Central memory CD4-positive, alpha-beta T cell (primary cell): ENCODE measurements around the gene EXOC1.
"Not testable (repeated sequence)": the region's sequence is repeated elsewhere in the genome, so short reads cannot be mapped to it uniquely, and the experiment has no call there.

Source experiments
- DNase-seq: peaks from one replicate; pipeline ENCODE4 v3.0.0; 2022

The EXOC1 gene

GRCh38 chr4:55912249-55912648, 58.8 kb downstream of the EXOC1 start:
- DNase-seq, result no peak

GRCh38 chr4:55920571-55920970, 67.1 kb downstream of the EXOC1 start:
- no peak for DNase-seq

- no peak for DNase-seq
Measured at GRCh38 chr4:55921093-55921492, 67.6 kb downstream of the EXOC1 start.

- DNase-seq, result no peak
Measured at GRCh38 chr4:55925241-55925640, 71.8 kb downstream of the EXOC1 start.

- no peak for DNase-seq
Measured at GRCh38 chr4:55926610-55927009, 73.2 kb downstream of the EXOC1 start.

- DNase-seq, result no peak
Measured at GRCh38 chr4:55927803-55928437, 74.5 kb downstream of the EXOC1 start.

- DNase-seq, result no peak
Measured at GRCh38 chr4:55928846-55929245, 75.4 kb downstream of the EXOC1 start.

GRCh38 chr4:55931043-55931442, 77.6 kb downstream of the EXOC1 start:
- no peak for DNase-seq

- no peak for DNase-seq
Measured at GRCh38 chr4:55931833-55932232, 78.4 kb downstream of the EXOC1 start.

GRCh38 chr4:55932511-55932910, 79.1 kb downstream of the EXOC1 start:
- no peak for DNase-seq

GRCh38 chr4:55933611-55934010, 80.2 kb downstream of the EXOC1 start:
- DNase-seq, result no peak

- not testable (repeated sequence) for DNase-seq
Measured at GRCh38 chr4:55935907-55936306, 82.5 kb downstream of the EXOC1 start.

GRCh38 chr4:55938481-55938880, 85.0 kb downstream of the EXOC1 start:
- no peak for DNase-seq

- no peak for DNase-seq
Measured at GRCh38 chr4:55939421-55939820, 86.0 kb downstream of the EXOC1 start.

GRCh38 chr4:55941881-55942396, 88.5 kb downstream of the EXOC1 start:
- DNase-seq, result no peak

- DNase-seq, result no peak
Measured at GRCh38 chr4:55947254-55947882, 93.9 kb downstream of the EXOC1 start.

GRCh38 chr4:55947912-55948725, 94.7 kb downstream of the EXOC1 start:
- peak; percentile 81 for DNase-seq

- DNase-seq, result peak; percentile 93
Measured at GRCh38 chr4:55948726-55949481, 95.5 kb downstream of the EXOC1 start, which contains the start of gene CEP135. TSS of gene CEP135 (plus strand) at chr4:55948945. CDS start at chr4:55952131, 3,186 bp downstream.

- DNase-seq, result no peak
Measured at GRCh38 chr4:55949482-55949802, 96.0 kb downstream of the EXOC1 start.

GRCh38 chr4:55951191-55951922, 97.9 kb downstream of the EXOC1 start:
- no peak for DNase-seq
